ENCODE data around the gene TRIP11.

GRCh38 chr14:91925727-91926121 lies 114.1 kb downstream of the TRIP11 start:
- TF ChIP-seq EP300 (IDR thresholded peaks at IDR 0.05; ENCODE audit: borderline replicate concordance) (no peak), YY1 (IDR thresholded peaks at IDR 0.05; ENCODE audit: low read depth) (no peak), RAD21 (IDR thresholded peaks at IDR 0.05; ENCODE audit: low read depth) (no peak), MAX (IDR thresholded peaks at IDR 0.05) (no peak), USF1 (IDR thresholded peaks at IDR 0.05) (no peak)

Measured in Ishikawa (cell line).